GM12875 (cell line): ENCODE data around the gene CLEC18C.
"Not testable (repeated sequence)": the region's sequence is repeated elsewhere in the genome, so short reads cannot be mapped to it uniquely, and the experiment has no call there.

Experiments used
- H3K4me3 ChIP-seq: one replicate; pipeline ENCODE4 v1.5.1; 2011; ENCODE audit warnings: low read depth, low read length, control low read depth

CLEC18C gene

GRCh38 chr16:70196683-70197300 is 23.2 kb downstream of the CLEC18C start:
- not testable (repeated sequence) for H3K4me3 ChIP-seq

DNA sequence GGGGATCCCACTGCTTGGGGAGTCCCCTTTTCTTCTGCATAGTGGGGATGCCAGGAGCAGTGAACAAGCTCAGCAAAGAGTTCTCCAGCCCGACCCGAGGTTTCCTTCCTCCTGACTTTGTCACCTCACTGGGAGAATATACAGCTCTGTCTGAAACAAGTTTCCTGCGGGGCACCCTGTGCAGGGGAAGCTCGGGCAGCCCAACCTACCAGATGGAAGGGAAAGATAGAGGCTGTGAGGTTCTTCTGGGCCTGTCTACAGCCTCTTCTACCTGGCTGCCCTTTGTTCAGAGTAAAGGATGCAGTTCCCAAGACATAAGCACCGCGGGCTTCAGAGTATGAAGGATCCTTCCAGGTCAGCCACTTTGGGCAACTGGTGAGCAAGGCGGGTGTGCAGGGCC is 24.0 kb downstream of the CLEC18C start:
- H3K4me3 ChIP-seq = not testable (repeated sequence)

- not testable (repeated sequence) for H3K4me3 ChIP-seq
These were observed 24.6 kb downstream of the CLEC18C start for GRCh38 chr16:70198230-70198629.

DNA sequence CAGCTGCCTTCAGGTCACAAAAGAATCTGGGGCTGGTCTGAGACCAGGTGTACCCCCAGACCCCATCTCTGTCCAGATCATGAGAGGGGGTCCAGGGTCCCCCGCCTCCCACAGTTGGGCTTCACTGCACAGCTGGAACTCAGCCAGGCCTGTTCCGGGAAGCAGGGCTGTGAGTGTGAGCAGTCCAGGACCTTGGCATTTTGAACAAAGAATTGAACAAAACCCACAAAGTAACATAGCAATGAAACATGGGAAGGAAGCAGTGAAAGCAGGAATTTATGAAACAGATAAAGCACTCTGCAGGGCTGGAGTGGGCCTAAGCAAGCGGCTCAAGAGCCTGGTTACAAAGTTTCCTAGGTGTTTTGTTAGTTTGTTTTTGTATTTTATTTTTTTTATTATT is 25.1 kb downstream of the CLEC18C start:
- H3K4me3 ChIP-seq = not testable (repeated sequence)

GRCh38 chr16:70199170-70199569 is 25.6 kb downstream of the CLEC18C start:
- not testable (repeated sequence) for H3K4me3 ChIP-seq

- H3K4me3 ChIP-seq = not testable (repeated sequence)
These were observed 26.5 kb downstream of the CLEC18C start for GRCh38 chr16:70200063-70200462.

DNA sequence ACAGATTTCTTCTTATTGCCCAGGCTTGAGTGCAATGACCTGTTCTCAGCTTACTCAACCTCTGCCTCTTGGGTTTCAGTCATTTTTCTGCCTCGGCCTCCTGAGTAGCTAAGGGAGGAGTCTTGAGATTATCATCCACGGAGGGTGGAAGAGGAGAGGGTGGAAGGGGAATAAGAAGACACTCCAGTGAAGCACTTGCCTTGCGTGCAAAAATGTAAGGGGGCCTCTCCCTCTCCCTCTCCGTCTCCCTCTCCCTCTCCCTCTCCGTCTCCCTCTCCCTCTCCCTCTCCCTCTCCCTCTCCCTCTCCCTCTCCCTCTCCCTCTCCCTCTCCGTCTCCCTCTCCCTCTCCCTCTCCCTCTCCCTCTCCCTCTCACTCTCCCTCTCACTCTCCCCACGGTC is 29.9 kb downstream of the CLEC18C start:
- not testable (repeated sequence) for H3K4me3 ChIP-seq

- not testable (repeated sequence) for H3K4me3 ChIP-seq
These were observed 30.4 kb downstream of the CLEC18C start for GRCh38 chr16:70204010-70204409.

GRCh38 chr16:70204668-70205405 is 31.2 kb downstream of the CLEC18C start:
- H3K4me3 ChIP-seq = not testable (repeated sequence)

DNA sequence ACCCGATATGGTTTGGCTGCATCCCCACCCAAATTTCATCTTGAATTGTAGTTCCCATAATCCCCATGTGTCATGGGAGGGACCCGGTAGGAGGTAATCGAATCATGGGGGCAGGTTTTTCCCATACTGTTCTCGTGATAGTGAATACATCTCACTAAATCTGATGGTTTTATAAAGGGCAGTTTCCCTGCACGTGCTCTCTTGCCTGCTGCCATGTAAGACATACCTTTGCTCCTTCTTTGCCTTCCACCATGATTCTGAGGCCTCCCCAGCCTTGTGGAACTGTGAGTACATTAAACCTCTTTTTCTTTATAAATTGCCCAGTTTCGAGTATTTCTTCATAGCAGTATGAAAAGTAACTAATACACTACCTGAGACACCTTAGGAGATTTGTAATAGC is 32.8 kb downstream of the CLEC18C start:
- not testable (repeated sequence) for H3K4me3 ChIP-seq

DNA sequence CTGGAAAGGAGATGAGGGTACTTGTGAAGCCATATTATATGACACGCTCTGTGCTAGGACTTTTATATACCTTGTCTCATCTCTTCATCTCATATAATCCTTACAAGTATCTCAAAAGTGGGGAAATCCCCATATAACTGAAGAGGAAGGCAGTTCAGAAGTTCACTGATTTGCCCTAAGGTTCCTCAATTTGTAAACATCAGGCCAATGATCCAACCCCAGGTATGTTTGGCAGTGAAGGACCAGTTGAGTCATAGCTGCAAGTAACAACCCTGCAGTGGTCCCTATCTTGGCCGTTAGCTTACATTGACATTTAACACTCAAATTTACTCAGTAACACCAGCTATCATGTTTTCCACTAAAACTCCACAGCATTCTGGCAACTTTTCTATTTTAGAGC is 45.0 kb downstream of the CLEC18C start:
- not testable (repeated sequence) for H3K4me3 ChIP-seq

DNA sequence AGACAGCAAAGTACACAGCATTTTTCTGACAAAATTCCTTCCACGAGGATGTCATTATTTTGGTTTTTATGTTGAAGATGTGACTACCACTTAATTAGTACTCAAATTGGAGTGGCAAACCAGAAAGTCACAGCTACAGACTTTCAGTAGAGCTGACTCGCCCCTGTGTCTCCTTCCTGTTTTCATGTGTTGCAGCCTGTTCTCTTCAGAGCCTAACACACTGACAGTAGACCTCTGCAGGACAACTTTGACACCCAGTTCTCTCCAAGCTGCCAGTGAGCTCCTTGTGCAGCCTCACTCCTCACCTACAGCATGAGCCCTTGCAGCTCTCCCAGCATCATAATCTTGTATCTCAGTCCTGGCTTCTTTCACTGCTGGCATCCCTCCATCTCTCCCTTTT is 49.0 kb downstream of the CLEC18C start:
- not testable (repeated sequence) for H3K4me3 ChIP-seq

DNA sequence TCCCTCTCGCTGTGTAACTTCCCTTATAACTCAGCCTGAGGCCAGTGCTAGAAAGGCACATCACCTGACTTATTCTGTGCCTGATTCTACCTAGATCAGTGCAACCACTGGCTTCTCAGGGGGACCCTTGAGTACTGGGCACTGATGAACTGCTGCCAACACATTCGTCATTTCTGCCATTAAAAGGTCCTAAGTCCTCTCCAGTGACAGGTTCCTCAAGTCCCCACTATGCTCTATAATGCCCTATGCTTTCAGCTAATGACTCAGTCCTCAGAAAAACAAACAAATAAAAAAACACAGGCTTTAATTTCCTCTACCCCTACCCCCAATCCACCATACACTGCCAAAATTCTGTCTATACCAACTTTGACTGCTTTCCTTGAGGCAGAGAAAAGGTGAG is 49.6 kb downstream of the CLEC18C start:
- not testable (repeated sequence) for H3K4me3 ChIP-seq

- not testable (repeated sequence) for H3K4me3 ChIP-seq
These were observed 50.5 kb downstream of the CLEC18C start for GRCh38 chr16:70223971-70224513.

GRCh38 chr16:70224645-70225044 is 51.1 kb downstream of the CLEC18C start:
- not testable (repeated sequence) for H3K4me3 ChIP-seq

DNA sequence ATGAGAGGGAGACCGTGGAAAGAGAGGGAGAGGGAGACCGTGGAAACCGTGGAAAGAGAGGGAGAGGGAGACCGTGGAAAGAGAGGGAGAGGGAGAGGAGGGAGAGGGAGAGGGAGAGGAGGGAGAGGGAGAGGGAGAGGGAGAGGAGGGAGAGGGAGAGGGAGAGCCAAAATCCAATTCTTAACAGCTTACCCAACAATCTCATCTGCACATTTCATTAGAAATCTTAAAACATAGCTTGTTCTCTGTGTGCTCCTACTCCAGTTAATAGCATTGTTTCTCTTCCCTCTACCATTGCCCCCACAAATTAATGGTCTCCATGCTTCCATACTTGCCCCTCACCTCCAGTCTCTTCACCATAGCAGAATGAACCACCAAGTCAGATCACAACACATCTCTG is 51.8 kb downstream of the CLEC18C start:
- not testable (repeated sequence) for H3K4me3 ChIP-seq

DNA sequence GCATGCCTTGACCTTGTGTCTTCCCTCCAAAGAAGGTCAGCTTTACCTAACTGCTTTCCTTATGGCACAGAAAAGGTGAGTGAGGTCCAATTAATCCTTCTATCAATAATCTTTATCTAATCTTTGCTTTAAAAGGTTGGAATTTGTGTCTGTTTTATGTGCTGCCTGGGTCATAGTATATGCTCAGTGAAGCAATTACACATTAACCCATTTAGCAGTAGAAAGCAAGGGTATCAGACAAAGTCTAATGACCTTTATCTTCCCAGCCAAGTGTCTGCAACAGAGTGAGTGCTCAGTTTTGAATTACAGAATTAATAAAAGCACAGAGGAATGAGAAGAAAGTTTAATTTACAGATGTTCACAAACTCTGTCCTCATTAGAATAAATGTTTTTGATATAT is 52.4 kb downstream of the CLEC18C start:
- not testable (repeated sequence) for H3K4me3 ChIP-seq

- not testable (repeated sequence) for H3K4me3 ChIP-seq
These were observed 58.2 kb downstream of the CLEC18C start for GRCh38 chr16:70231831-70232230.
